ENCODE data around the gene HIRIP3.

- TF ChIP-seq, protein P1, sequence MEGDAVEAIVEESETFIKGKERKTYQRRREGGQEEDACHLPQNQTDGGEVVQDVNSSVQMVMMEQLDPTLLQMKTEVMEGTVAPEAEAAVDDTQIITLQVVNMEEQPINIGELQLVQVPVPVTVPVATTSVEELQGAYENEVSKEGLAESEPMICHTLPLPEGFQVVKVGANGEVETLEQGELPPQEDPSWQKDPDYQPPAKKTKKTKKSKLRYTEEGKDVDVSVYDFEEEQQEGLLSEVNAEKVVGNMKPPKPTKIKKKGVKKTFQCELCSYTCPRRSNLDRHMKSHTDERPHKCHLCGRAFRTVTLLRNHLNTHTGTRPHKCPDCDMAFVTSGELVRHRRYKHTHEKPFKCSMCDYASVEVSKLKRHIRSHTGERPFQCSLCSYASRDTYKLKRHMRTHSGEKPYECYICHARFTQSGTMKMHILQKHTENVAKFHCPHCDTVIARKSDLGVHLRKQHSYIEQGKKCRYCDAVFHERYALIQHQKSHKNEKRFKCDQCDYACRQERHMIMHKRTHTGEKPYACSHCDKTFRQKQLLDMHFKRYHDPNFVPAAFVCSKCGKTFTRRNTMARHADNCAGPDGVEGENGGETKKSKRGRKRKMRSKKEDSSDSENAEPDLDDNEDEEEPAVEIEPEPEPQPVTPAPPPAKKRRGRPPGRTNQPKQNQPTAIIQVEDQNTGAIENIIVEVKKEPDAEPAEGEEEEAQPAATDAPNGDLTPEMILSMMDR (conservative IDR thresholded peaks at IDR 0.05; ENCODE audit: low read depth, low read length) = peak; percentile 89
- TF ChIP-seq EZH2 (IDR thresholded peaks at IDR 0.05; ENCODE audit: low read length, unreplicated experiment) = no peak
These were observed 36.8 kb upstream of the HIRIP3 start for GRCh38 chr16:30032083-30032819.
